Naive thymus-derived CD8-positive, alpha-beta T cell (primary cell): ENCODE results near the gene TEX264. TPM values are rescaled to one million over a fixed set of nuclear protein-coding genes. Genes with fewer than 3 reads are reported as not detected.

Experiments used
- ATAC-seq, 2 donors: fragments of 150-1000 bp; cut with Tn5 transposase in 1 of 2; sonication (Bioruptor Pico), chemical (Tn5 transposase) in 1 of 2; 1 replicate in 1 of 2; 2 replicates in 1 of 2; pipeline ENCODE4 v1.10.0; 2021; ENCODE audit warnings: mild to moderate bottlenecking in 2 of 2, moderate library complexity in 2 of 2
- POLR2A ChIA-PET: fragments of 350-600 bp; sonication (Branson Sonifier 250); formaldehyde crosslinking; loops from one replicate; lab custom pipeline; 2021; ENCODE audit warnings: antibody characterized with exemption; lab: Charles Lee
- DNase-seq, 10 donors: peaks; one replicate each; pipeline versions ENCODE4 v3.0.0 to v3.0.0-alpha.2; 2020 to 2022
- H3K27ac Mint-ChIP-seq, 10 donors: one replicate each; pipeline ENCODE4 v1.8.0; 2020 to 2022; ENCODE audit warnings: mild to moderate bottlenecking in 10 of 10, mixed read lengths in 10 of 10, moderate library complexity in 4 of 10, inconsistent platforms in 1 of 10
- H3K27me3 Mint-ChIP-seq, 5 donors: one replicate each; pipeline ENCODE4 v1.8.0; 2021 to 2022; ENCODE audit warnings: mixed read lengths in 5 of 5
- H3K36me3 Mint-ChIP-seq, 3 donors: one replicate each; pipeline ENCODE4 v1.8.0; 2020 to 2022; ENCODE audit warnings: mixed read lengths in 3 of 3, mild to moderate bottlenecking in 2 of 3, inconsistent platforms in 1 of 3
- H3K4me1 Mint-ChIP-seq, 4 donors: one replicate each; pipeline ENCODE4 v1.8.0; 2021 to 2022; ENCODE audit warnings: mixed read lengths in 4 of 4
- H3K4me3 Mint-ChIP-seq, 10 donors: one replicate each; pipeline ENCODE4 v1.8.0; 2020 to 2022; ENCODE audit warnings: mild to moderate bottlenecking in 10 of 10, mixed read lengths in 10 of 10, moderate library complexity in 6 of 10, inconsistent platforms in 1 of 10
- H3K9me3 Mint-ChIP-seq, 9 donors: one replicate each; pipeline ENCODE4 v1.8.0; 2020 to 2022; ENCODE audit warnings: mixed read lengths in 9 of 9, mild to moderate bottlenecking in 3 of 9, inconsistent platforms in 1 of 9, moderate library complexity in 1 of 9
- polyA plus RNA-seq, 3 donors: library from polyadenylated mRNA; unstranded; fragments of 300-500 nt; fragmentation: Illumina TruSeq; gene quantifications; one replicate each; pipeline ENCODE4 v1.2.3, GENCODE V29; 2021
- total RNA-seq, 8 experiments: library from RNA in 2 of 8; stranded (reverse) in 2 of 8; gene quantifications; one replicate each; pipeline ENCODE4 v1.2.3 and lab custom pipeline; 2021 to 2026

The TEX264 gene
- total and polyA plus RNA-seq, 5 experiments from 2014 or later, result 37.4 to 95.7 (median 84.5) TPM

- H3K36me3 Mint-ChIP-seq, result peaks cover 0 to 44% (median 19%) of the 10 kb centered on the region in 3 donors
- ATAC-seq (no peak), DNase-seq (no peak)
- peak overlapping the region; percentile 68 to 88 (median 80) for H3K4me3 Mint-ChIP-seq
- H3K9me3 Mint-ChIP-seq, result no peaks in the 10 kb centered on the region
- peak overlapping the region; percentile 84 to 98 (median 95) for H3K27ac Mint-ChIP-seq
- POLR2A ChIA-PET, result interaction anchor here (0.9 to 6.0 kb wide), 7 partner anchors 11 to 186 kb away, joined by 3 to 97 read pairs (median 7); partner anchors contain the start of genes DCAF1 and TEX264
- H3K4me1 Mint-ChIP-seq, result peaks cover 65 to 93% (median 88%) of the 10 kb centered on the region in 4 donors
- no peaks in the 10 kb centered on the region for H3K27me3 Mint-ChIP-seq
Observed at GRCh38 chr3:51684971-51685751, 14.1 kb downstream of the TEX264 start.

GRCh38 chr3:51686056-51686455, 15.0 kb downstream of the TEX264 start:
- Mint-ChIP-seq H3K9me3 (no peaks in the 10 kb centered on the region), H3K4me1 (peaks cover 60 to 90% (median 81%) of the 10 kb centered on the region in 4 donors), H3K36me3 (peaks cover 0 to 52% (median 19%) of the 10 kb centered on the region in 3 donors), H3K4me3 (peak overlapping the region; percentile 68 to 88 (median 80)), H3K27ac (peak overlapping the region; percentile 84 to 98 (median 95)), H3K27me3 (no peaks in the 10 kb centered on the region)
- DNase-seq (no peak), ATAC-seq (no peak)
- POLR2A ChIA-PET, result interaction anchor here (0.5 to 3.1 kb wide), 9 partner anchors 9 to 301 kb away, joined by 3 to 31 read pairs (median 4); partner anchors contain the start of genes DCAF1, MANF and TEX264

GRCh38 chr3:51686512-51687215, 15.6 kb downstream of the TEX264 start:
- Mint-ChIP-seq H3K36me3 (peaks cover 0 to 52% (median 19%) of the 10 kb centered on the region in 3 donors), H3K27me3 (no peaks in the 10 kb centered on the region), H3K27ac (peak overlapping the region; percentile 84 to 98 (median 95)), H3K4me3 (peak overlapping the region; percentile 68 to 88 (median 80)), H3K9me3 (no peaks in the 10 kb centered on the region), H3K4me1 (peaks cover 54 to 90% (median 75%) of the 10 kb centered on the region in 4 donors)
- POLR2A ChIA-PET, result interaction anchor here (0.5 to 3.1 kb wide), 10 partner anchors 9 to 302 kb away, joined by 3 to 31 read pairs (median 3); partner anchors contain the start of genes DCAF1, MANF and TEX264
- peak; percentile 52 to 92 (median 76) for DNase-seq
- peak; percentile 91 to 96 for ATAC-seq

- POLR2A ChIA-PET, result interaction anchor here (0.6 to 3.1 kb wide), 4 partner anchors 10 to 303 kb away, joined by 3 to 31 read pairs (median 6); partner anchors contain the start of genes DCAF1, MANF and TEX264
- Mint-ChIP-seq H3K4me3 (peak overlapping the region in 9 of 10 donors; percentile 24 to 88 (median 78)), H3K27me3 (no peaks in the 10 kb centered on the region), H3K9me3 (no peaks in the 10 kb centered on the region), H3K4me1 (peaks cover 46 to 86% (median 66%) of the 10 kb centered on the region in 4 donors), H3K27ac (peak overlapping the region; percentile 66 to 98 (median 95)), H3K36me3 (peaks cover 0 to 54% (median 17%) of the 10 kb centered on the region in 3 donors)
- DNase-seq, result no peak
- ATAC-seq, result no peak
Observed at GRCh38 chr3:51687431-51688205, 16.6 kb downstream of the TEX264 start.

GRCh38 chr3:51688206-51688600, 17.2 kb downstream of the TEX264 start:
- DNase-seq, result no peak
- Mint-ChIP-seq H3K4me1 (peaks cover 41 to 84% (median 60%) of the 10 kb centered on the region in 4 donors), H3K27me3 (no peaks in the 10 kb centered on the region), H3K36me3 (peaks cover 0 to 54% (median 17%) of the 10 kb centered on the region in 3 donors), H3K9me3 (no peaks in the 10 kb centered on the region), H3K4me3 (peak overlapping the region in 3 of 10 donors; percentile 16 to 78 (median 40)), H3K27ac (peak overlapping the region in 9 of 10 donors; percentile 31 to 97 (median 68))
- POLR2A ChIA-PET, result interaction anchor here (0.6 to 3.1 kb wide), 2 partner anchors 17 to 188 kb away, joined by 5 to 31 read pairs; partner anchors contain the start of genes DCAF1 and TEX264
- ATAC-seq, result no peak

GRCh38 chr3:51691021-51691420, 20.0 kb downstream of the TEX264 start:
- peak overlapping the region in 2 of 10 donors; percentile 15 to 88 for H3K27ac Mint-ChIP-seq
- peaks cover 29 to 67% (median 37%) of the 10 kb centered on the region in 4 donors for H3K4me1 Mint-ChIP-seq
- H3K36me3 Mint-ChIP-seq, result peaks cover 0 to 51% (median 6%) of the 10 kb centered on the region in 3 donors
- ATAC-seq (no peak), DNase-seq (no peak)
- POLR2A ChIA-PET, result no interaction called here
- no peaks in the 10 kb centered on the region for H3K27me3 Mint-ChIP-seq
- no peaks in the 10 kb centered on the region for H3K9me3 Mint-ChIP-seq
- no peak overlapping the region for H3K4me3 Mint-ChIP-seq

- peak overlapping the region in 3 of 10 donors; percentile 8 to 80 (median 29) for H3K27ac Mint-ChIP-seq
- POLR2A ChIA-PET, result interaction anchor here (0.6 kb wide), 1 partner anchor 1006 kb away, joined by 3 read pairs; no protein-coding TSS in a partner anchor
- no peaks in the 10 kb centered on the region for H3K9me3 Mint-ChIP-seq
- no peak overlapping the region for H3K4me3 Mint-ChIP-seq
- peaks cover 22 to 61% (median 28%) of the 10 kb centered on the region in 4 donors for H3K4me1 Mint-ChIP-seq
- ATAC-seq (no peak), DNase-seq (no peak)
- H3K27me3 Mint-ChIP-seq, result no peaks in the 10 kb centered on the region
- peaks cover 0 to 52% (median 6%) of the 10 kb centered on the region in 3 donors for H3K36me3 Mint-ChIP-seq
Observed at GRCh38 chr3:51691949-51692348, 20.9 kb downstream of the TEX264 start.

GRCh38 chr3:51692980-51693395, 21.9 kb downstream of the TEX264 start:
- peaks cover 0 to 58% (median 2%) of the 10 kb centered on the region in 3 donors for H3K36me3 Mint-ChIP-seq
- no peaks in the 10 kb centered on the region for H3K9me3 Mint-ChIP-seq
- peak overlapping the region in 1 of 10 donors; percentile 78 for H3K27ac Mint-ChIP-seq
- POLR2A ChIA-PET, result interaction anchor here (0.7 kb wide), 1 partner anchor 13 kb away, joined by 3 read pairs; no protein-coding TSS in a partner anchor
- H3K4me3 Mint-ChIP-seq, result peak overlapping the region in 1 of 10 donors; percentile 10
- H3K27me3 Mint-ChIP-seq, result no peaks in the 10 kb centered on the region
- no peak for ATAC-seq
- H3K4me1 Mint-ChIP-seq, result peaks cover 14 to 58% (median 19%) of the 10 kb centered on the region in 4 donors
- no peak for DNase-seq

- POLR2A ChIA-PET, result interaction anchor here (0.7 kb wide), 1 partner anchor 9 kb away, joined by 3 read pairs; no protein-coding TSS in a partner anchor
- peaks cover 7 to 44% (median 20%) of the 10 kb centered on the region in 4 donors for H3K4me1 Mint-ChIP-seq
- H3K9me3 Mint-ChIP-seq, result no peaks in the 10 kb centered on the region
- ATAC-seq (no peak), DNase-seq (no peak)
- peak overlapping the region in 3 of 10 donors; percentile 28 to 50 (median 41) for H3K27ac Mint-ChIP-seq
- H3K36me3 Mint-ChIP-seq, result peaks cover 0 to 62% (median 2%) of the 10 kb centered on the region in 3 donors
- no peaks in the 10 kb centered on the region for H3K27me3 Mint-ChIP-seq
- H3K4me3 Mint-ChIP-seq, result no peak overlapping the region
Observed at GRCh38 chr3:51696954-51697353, 25.9 kb downstream of the TEX264 start.

- no peaks in the 10 kb centered on the region for H3K27me3 Mint-ChIP-seq
- no peaks in the 10 kb centered on the region for H3K9me3 Mint-ChIP-seq
- POLR2A ChIA-PET, result no interaction called here
- H3K4me3 Mint-ChIP-seq, result peak overlapping the region in 1 of 10 donors; percentile 12
- DNase-seq (no peak), ATAC-seq (no peak)
- H3K27ac Mint-ChIP-seq, result peak overlapping the region in 5 of 10 donors; percentile 29 to 81 (median 55)
- H3K36me3 Mint-ChIP-seq, result peaks cover 0 to 63% (median 2%) of the 10 kb centered on the region in 3 donors
- H3K4me1 Mint-ChIP-seq, result peaks cover 7 to 35% (median 20%) of the 10 kb centered on the region in 4 donors
Observed at GRCh38 chr3:51698209-51698608, 27.2 kb downstream of the TEX264 start.

GRCh38 chr3:51700403-51700802, 29.4 kb downstream of the TEX264 start:
- DNase-seq (no peak), ATAC-seq (no peak)
- H3K36me3 Mint-ChIP-seq, result peaks cover 0 to 65% (median 0%) of the 10 kb centered on the region in 3 donors
- H3K27ac Mint-ChIP-seq, result no peak overlapping the region
- H3K9me3 Mint-ChIP-seq, result no peaks in the 10 kb centered on the region
- H3K27me3 Mint-ChIP-seq, result no peaks in the 10 kb centered on the region
- H3K4me3 Mint-ChIP-seq, result no peak overlapping the region
- POLR2A ChIA-PET, result no interaction called here
- peaks cover 6 to 35% (median 23%) of the 10 kb centered on the region in 4 donors for H3K4me1 Mint-ChIP-seq
